Activated T-helper 1 cell treated with anti-CD3 and anti-CD28 coated beads, Interleukin-2, amount 50 U/mL, for 16 hours (primary cell): Measurements from ENCODE around the gene GRAPL.
"Not testable (repeated sequence)": the region's sequence is repeated elsewhere in the genome, so short reads cannot be mapped to it uniquely, and the experiment has no call there.

Experiments
- DNase-seq, 2 donors: peaks; one replicate each; pipeline ENCODE4 v3.0.0-alpha.2; 2020; ENCODE audit warnings: low read depth in 1 of 2, low spot score in 1 of 2

Gene GRAPL

DNA sequence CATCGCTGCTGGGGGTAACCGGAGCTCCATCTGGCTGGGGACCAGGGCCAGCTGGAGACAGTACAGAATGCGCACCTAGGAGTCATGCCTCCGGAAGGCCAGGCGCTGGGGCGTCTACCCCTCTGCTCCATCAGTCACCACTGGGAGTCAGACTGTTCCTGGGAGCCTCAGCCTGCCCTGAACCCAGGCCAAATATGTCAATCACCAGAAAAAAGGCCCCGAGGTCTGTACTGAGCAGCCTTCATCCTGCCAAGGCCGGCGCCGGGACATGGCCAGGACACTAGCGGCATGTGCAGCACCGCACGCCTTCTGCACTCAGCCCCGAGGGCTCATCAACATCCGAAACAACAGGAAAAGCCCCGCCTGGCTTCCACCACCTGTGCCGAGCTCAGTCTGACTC lies 8.7 kb downstream of the GRAPL start:
- not testable (repeated sequence) for DNase-seq

GRCh38 chr17:19136605-19137004 lies 9.2 kb downstream of the GRAPL start:
- DNase-seq, result not testable (repeated sequence)

DNA sequence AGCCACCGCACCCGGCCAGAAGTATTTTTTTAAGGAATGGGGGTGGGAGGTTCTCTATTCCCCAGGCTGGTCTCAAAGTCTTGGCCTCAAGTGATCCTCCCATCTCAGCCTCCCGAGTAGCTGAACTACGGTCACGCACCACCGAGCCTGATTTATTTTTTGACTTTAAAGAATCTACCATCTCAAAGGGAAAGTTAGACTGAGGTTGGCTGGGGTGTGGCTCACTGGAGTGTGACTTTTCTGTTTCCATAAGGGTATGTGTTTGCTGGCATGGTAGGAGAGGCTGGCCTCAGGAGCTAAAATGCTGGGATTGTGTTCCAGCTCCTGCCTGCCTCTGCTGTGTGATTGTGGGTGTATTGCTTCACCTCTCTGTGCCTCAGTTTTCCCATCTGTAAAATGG lies 10.6 kb downstream of the GRAPL start:
- DNase-seq, result not testable (repeated sequence)

DNA sequence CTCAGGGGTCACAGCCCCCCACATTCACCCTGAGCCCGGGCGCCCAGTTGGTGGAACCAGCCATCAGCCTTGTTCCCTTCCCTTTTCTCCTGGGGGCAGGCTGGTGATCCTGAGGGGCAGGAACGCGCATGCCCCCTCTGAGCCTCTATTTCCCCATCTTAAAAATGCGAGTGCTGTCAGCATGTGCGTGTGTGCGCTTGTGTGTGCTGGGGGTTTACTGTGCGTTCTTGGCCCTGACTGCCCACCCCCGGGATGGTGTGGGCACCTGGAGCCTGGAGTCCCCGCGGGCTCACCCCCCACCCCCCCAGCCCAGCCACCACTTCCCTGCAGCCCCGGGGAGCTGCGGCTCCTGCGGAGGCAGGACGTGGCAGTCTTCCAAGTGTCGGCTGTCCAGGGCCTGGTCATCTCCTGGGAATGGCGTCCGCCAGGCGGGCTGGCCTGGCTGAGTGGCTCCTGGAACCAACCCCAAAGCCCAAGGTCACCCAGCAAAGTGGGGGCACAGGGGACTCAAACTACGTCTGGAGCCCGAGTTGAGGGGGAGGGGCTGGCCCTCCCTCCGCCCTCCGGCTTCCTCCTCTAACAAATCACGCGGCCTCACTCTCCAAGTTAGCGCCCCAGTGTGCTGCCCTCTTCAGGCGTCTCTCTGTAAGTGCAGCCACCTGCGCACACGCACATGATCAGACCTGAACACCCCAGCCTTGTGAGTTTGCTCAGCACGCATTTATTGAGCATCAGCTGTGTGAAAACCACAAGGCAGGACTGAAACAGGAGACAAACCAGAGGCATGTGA lies 14.2 kb downstream of the GRAPL start:
- DNase-seq, result not testable (repeated sequence)

DNA sequence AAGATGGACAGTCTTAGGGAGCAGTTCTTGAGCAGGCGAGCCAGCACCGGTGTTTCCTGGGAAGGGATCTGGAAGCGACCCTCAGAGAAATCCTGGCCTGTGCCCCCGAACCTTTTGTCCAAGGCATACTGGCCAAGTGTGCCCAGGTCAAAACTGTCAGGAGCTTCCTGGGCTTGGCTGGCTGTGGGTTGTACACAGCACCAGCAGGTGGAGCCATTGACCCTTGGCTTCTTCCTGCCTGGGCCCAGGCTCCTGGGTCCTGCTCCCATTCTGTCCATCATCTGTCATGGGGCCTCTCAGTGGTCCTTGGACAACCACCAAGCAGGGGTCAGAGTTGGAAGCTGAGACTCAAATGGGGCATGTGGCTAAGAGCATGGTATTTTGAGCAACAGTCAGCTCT lies 15.0 kb downstream of the GRAPL start:
- not testable (repeated sequence) for DNase-seq

- not testable (repeated sequence) for DNase-seq
Measured at GRCh38 chr17:19143097-19143777, 15.8 kb downstream of the GRAPL start.

DNA sequence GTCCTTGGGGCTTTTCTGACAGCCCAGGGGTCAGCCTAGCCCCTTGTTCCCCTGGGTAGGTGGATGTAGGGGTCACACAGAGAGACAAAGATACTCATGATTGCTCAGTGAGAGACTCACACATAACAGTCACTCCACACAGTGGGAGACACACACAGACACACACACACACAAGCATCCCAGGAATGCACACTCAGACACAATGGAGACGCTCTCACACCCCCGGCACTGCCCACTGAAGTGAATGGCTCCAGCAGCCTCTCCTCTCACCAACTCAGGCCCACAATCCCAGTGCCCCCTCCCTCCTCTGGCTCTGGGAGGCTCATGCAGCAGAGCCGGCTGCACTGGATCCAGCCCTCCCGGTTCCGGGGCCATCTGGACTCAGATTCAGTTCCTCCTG lies 17.0 kb downstream of the GRAPL start:
- not testable (repeated sequence) for DNase-seq

DNA sequence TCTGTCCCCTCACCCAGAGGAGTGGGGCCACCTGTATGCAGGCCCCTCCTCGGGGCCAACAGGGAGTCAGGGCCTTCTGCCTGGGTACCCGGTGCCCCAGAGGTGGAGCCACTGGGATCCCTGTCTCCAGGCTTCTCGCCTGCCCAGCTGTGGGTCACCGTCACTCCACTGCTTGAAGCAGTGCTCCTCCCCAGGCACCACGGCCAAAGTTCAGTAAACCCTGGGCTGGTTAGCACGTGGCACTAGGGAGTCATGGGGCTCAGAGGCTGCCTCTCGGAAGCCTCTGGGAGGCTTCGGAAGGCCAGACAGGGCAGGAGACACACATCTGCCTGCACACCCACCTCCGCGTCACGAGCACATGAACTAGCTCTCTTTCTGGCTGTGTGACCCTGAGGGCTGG lies 18.1 kb downstream of the GRAPL start:
- DNase-seq, result not testable (repeated sequence)

GRCh38 chr17:19150678-19151615 lies 23.6 kb downstream of the GRAPL start:
- not testable (repeated sequence) for DNase-seq

DNA sequence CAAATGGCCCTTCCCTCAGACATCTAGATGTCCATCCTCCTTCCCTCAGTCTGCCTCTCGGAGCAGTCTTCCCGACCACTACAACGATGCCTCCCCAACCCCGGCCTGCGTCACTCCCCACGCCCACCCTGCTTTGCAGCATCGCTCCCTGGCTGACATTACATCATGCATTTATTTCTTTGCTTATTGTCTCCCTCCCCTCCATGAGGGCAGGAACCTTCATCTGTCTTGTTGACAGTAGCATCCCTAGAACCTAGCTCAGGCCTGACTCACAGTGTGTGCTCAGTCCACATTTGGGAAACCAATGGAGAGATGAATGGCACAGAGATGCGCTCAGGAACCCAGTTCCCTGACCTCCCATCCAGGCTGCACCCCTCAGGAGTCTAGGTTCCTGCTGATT lies 30.2 kb downstream of the GRAPL start:
- not testable (repeated sequence) for DNase-seq

GRCh38 chr17:19158478-19158877 lies 31.1 kb downstream of the GRAPL start:
- DNase-seq, result not testable (repeated sequence)

GRCh38 chr17:19158938-19159337 lies 31.5 kb downstream of the GRAPL start:
- DNase-seq, result not testable (repeated sequence)

- not testable (repeated sequence) for DNase-seq
Measured at GRCh38 chr17:19161308-19162107, 34.1 kb downstream of the GRAPL start.

DNA sequence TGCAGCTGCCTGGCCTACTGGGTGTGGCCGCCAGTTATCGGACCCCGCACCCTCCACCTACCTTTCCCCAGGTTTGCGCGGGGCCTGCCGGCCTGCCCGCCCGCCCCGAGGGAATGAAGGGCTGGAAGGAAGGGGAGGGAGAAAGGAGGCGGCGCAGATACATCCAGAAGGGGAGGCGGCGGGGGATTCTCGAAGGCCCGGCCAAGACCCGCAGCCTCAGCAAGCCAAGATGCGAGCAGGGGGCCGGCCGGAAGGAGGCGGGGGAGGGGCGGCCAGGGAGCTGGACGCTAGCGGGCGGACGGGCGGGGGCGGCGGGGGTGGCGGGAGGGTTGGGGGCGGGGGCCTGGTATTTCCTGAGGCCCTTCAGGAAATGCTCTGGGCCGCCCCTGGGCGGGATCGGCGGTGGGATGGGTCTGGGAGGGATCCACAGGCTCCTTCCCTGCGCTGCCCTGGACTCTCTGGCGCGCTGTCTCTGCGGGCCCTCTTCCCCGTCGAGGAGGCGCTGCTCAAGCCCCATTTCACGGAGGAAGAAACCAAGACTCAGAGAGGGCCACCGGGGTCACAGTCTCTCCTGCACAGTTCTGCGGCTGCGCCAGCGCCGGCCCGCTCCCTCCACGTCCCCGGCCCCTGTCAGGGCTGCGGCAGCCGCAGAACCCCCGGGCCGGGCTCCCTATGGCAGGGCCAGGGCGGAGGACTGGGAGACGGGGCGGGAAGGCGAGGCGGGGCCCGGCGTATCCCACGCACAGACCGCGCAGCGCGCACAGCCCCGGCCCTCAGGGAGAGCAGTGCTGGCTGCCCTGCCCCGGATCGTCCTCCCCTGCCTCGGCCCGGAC lies 35.2 kb downstream of the GRAPL start:
- not testable (repeated sequence) for DNase-seq

DNA sequence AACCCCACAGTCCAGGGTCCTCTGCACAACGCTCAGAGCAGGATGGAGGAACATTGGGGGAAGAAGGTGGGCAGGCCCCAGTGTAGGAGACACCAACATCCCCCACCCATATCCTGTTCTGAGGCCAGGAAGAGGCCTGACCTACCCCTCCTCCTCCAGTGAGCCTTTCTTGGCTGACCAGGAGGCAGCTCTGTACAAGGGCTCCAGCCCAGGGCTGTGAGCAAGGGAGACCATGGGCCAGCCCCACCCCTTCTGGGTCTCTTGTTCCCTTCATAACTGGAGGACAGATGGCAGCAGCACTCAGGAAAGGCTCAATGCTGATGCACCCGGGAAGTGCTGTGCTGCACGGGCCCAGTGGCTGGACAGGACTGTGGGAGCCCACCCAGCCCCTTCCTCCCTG lies 47.0 kb downstream of the GRAPL start:
- not testable (repeated sequence) for DNase-seq

GRCh38 chr17:19175410-19175809 lies 48.0 kb downstream of the GRAPL start:
- DNase-seq, result not testable (repeated sequence)

GRCh38 chr17:19181040-19181875 lies 53.9 kb downstream of the GRAPL start:
- DNase-seq, result not testable (repeated sequence)
